Mucosa of stomach (tissue), 1 donor: ENCODE data around the gene VAC14.

ENCODE experiments used
- H3K27me3 ChIP-seq: one replicate; pipeline ENCODE4 v1.7.0; 2013; ENCODE audit warnings: mild to moderate bottlenecking, low read length; ENCODE audit not compliant: control insufficient read depth, insufficient read depth
- H3K36me3 ChIP-seq: one replicate; pipeline ENCODE4 v1.7.0; 2013; ENCODE audit warnings: low read length; ENCODE audit not compliant: control insufficient read depth, insufficient read depth
- H3K4me1 ChIP-seq: one replicate; pipeline ENCODE4 v1.7.0; 2013; ENCODE audit warnings: mild to moderate bottlenecking, low read length; ENCODE audit not compliant: control insufficient read depth, insufficient read depth
- H3K4me3 ChIP-seq: one replicate; pipeline ENCODE4 v1.7.0; 2013; ENCODE audit warnings: low read length
- H3K9ac ChIP-seq: one replicate; pipeline ENCODE4 v1.7.0; 2013; ENCODE audit warnings: mild to moderate bottlenecking, low read length, moderate library complexity
- H3K9me3 ChIP-seq: one replicate; pipeline ENCODE4 v1.7.0; 2013; ENCODE audit warnings: mild to moderate bottlenecking, low read length, moderate library complexity; ENCODE audit not compliant: control insufficient read depth
- donor health status: Pancreatic carcinoma.

The VAC14 gene

DNA sequence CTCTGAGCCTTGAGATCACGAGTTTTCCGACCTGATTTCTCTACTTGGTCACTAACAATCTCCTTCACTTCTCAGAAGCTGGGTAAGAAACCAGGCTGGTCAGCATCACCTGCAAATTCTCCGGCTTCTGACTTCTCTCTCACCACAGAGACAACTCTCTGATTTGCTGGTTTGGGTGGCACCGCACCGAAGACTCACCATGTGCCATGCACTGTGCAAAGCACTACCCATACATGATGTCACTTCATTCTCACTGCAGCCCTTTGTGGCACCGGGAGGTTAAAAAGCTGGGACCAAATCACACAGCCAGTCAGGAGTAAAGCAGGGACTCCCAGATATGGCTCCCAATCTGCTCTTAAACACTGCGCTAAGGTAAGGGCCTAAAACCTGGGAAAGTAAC, 647 bp downstream of the VAC14 start:
- H3K4me1 ChIP-seq, result no peaks in the 10 kb centered on the region
- H3K4me3 ChIP-seq, result peak overlapping the region; percentile 88
- H3K27me3 ChIP-seq, result no peaks in the 10 kb centered on the region
- H3K36me3 ChIP-seq, result no peaks in the 10 kb centered on the region
- H3K9me3 ChIP-seq, result no peaks in the 10 kb centered on the region
- peak overlapping the region; percentile 86 for H3K9ac ChIP-seq

DNA sequence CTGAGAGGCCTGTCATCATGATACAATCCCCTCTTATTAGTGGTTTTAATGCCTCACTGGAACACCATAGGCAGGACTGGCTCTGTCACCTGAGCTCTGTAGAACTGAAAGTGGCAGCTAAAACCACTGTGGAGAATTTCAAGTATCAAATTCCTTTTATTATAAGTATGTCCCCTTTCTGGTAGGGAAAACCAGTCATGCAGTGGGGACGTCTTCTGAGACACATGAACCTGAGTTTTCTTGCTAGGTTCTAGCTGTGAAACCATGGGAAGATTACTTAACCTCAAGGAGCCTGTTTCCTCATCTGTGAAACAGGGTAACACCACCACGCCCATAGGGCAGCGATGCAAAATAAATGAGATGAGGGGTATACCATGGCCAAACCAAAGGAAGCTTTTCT, 4.7 kb downstream of the VAC14 start:
- Histone ChIP-seq H3K4me3 (no peak overlapping the region), H3K27me3 (no peaks in the 10 kb centered on the region), H3K9me3 (no peaks in the 10 kb centered on the region), H3K4me1 (no peaks in the 10 kb centered on the region), H3K36me3 (no peaks in the 10 kb centered on the region), H3K9ac (no peak overlapping the region)

DNA sequence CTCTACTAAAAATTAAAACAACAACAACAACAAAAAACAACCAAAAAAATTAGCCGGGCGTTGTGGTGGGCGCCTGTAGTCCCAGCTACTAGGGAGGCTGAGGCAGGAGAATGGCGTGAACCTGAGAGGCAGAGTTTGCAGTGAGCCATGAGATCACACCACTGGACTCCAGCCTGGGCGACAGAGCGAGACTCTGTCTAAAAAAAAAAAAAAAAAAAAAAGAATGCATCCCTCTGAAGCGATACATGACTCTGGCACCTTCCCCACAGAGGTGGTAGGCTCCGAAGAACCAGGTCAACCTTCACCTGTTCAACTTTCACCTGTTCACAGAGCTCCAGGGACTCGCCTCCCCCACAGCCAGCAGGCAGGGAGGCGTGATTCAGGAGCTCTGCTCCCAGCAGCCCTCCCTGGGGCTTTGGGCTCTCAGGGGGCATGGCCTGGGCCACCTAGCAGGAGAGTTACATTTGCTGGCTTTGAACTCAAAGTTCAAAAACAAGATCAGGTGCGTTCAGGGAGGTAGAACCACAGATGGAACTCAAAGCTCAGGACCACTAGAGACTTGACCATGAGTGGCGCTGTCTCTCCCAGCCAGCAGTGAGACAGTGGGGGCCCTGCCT, 5.6 kb downstream of the VAC14 start:
- no peaks in the 10 kb centered on the region for H3K4me1 ChIP-seq
- no peak overlapping the region for H3K9ac ChIP-seq
- H3K9me3 ChIP-seq, result no peaks in the 10 kb centered on the region
- no peak overlapping the region for H3K4me3 ChIP-seq
- H3K36me3 ChIP-seq, result no peaks in the 10 kb centered on the region
- no peaks in the 10 kb centered on the region for H3K27me3 ChIP-seq

GRCh38 chr16:70793851-70794502, 7.0 kb downstream of the VAC14 start:
- H3K36me3 ChIP-seq, result no peaks in the 10 kb centered on the region
- H3K9ac ChIP-seq, result no peak overlapping the region
- no peaks in the 10 kb centered on the region for H3K4me1 ChIP-seq
- H3K9me3 ChIP-seq, result no peaks in the 10 kb centered on the region
- H3K4me3 ChIP-seq, result no peak overlapping the region
- H3K27me3 ChIP-seq, result no peaks in the 10 kb centered on the region

GRCh38 chr16:70790815-70791214, 10.1 kb downstream of the VAC14 start:
- Histone ChIP-seq H3K4me1 (no peaks in the 10 kb centered on the region), H3K27me3 (no peaks in the 10 kb centered on the region)

GRCh38 chr16:70789595-70790447, 11.1 kb downstream of the VAC14 start:
- Histone ChIP-seq H3K36me3 (peaks cover 3% of the 10 kb centered on the region), H3K9me3 (no peaks in the 10 kb centered on the region), H3K4me3 (no peak overlapping the region), H3K27me3 (no peaks in the 10 kb centered on the region), H3K9ac (no peak overlapping the region), H3K4me1 (no peaks in the 10 kb centered on the region)

More at GRCh38 chr16:70790815-70791214, 10.1 kb downstream of the VAC14 start:
- no peaks in the 10 kb centered on the region for H3K36me3 ChIP-seq
- H3K9me3 ChIP-seq, result no peaks in the 10 kb centered on the region
- no peak overlapping the region for H3K9ac ChIP-seq
- no peak overlapping the region for H3K4me3 ChIP-seq

GRCh38 chr16:70788668-70789594, 12.0 kb downstream of the VAC14 start:
- Histone ChIP-seq H3K4me3 (no peak overlapping the region), H3K9ac (no peak overlapping the region), H3K36me3 (peaks cover 3% of the 10 kb centered on the region), H3K9me3 (no peaks in the 10 kb centered on the region), H3K27me3 (no peaks in the 10 kb centered on the region), H3K4me1 (no peaks in the 10 kb centered on the region)

GRCh38 chr16:70786020-70786755, 14.8 kb downstream of the VAC14 start:
- Histone ChIP-seq H3K4me1 (no peaks in the 10 kb centered on the region), H3K9ac (no peak overlapping the region), H3K9me3 (no peaks in the 10 kb centered on the region), H3K36me3 (peaks cover 15% of the 10 kb centered on the region), H3K4me3 (no peak overlapping the region), H3K27me3 (no peaks in the 10 kb centered on the region)

DNA sequence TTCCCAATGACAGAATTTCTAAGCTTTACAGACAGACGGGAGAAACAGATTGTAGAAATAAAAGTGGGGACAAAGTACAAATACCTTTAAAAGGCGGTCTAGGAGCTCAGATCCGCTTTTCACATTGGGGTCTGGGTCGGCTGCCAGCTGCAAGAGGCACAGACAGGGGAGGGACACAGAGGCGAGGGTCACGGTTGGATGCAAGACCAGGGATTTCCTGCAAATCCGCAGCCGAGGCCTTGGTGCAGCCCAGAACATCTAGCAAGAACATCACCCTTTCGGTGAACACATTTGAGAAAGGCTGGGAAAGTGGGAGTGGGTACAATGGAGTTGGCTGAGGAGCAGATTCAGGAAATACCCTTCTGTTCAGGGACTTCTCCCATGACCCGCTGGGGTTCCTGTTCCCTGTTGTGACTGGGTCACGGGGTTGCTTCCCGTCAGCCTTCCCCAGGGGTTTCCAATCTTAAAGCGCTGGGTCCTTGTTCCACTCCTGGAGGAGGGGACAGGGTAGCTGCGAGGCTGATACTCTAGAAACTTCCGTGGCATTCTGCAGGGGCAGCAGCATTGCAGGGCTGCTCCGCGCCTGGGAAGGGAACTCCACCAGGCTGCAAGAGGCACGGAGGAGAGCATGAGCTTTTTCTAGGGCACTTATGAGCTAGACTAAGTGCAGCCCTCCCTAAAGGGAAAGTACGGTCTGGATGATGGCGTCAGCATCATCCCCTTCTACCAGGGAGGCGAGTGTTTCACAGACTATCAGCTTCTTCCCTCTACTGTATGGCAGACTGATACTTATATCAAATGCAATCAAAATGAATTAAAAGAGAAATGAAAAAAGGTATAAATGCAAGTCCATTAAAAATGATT, 16.0 kb downstream of the VAC14 start:
- no peaks in the 10 kb centered on the region for H3K9me3 ChIP-seq
- H3K4me3 ChIP-seq, result no peak overlapping the region
- peaks cover 26% of the 10 kb centered on the region for H3K36me3 ChIP-seq
- H3K9ac ChIP-seq, result no peak overlapping the region
- H3K4me1 ChIP-seq, result no peaks in the 10 kb centered on the region
- H3K27me3 ChIP-seq, result no peaks in the 10 kb centered on the region

DNA sequence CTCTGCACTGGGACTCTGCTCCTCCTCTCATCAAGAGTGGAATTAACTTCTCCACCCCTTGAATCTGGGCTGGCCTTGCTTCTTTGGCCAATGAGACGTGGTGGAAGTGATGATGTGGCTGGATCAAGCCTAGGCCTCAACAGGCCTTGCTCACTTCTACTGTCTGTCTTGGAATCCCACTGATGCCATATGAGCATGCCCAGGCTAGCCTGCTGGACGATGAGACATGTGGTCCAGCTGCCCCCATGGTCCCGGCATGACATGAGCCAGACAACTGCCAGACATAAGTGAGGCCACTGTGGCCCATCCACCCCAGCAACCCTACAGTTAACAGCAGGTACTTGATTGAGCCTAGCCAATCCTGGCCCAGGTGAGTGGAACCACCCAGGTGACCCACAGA, 18.7 kb downstream of the VAC14 start:
- H3K4me3 ChIP-seq, result no peak overlapping the region
- peaks cover 26% of the 10 kb centered on the region for H3K36me3 ChIP-seq
- no peaks in the 10 kb centered on the region for H3K27me3 ChIP-seq
- H3K9ac ChIP-seq, result no peak overlapping the region
- no peaks in the 10 kb centered on the region for H3K4me1 ChIP-seq
- H3K9me3 ChIP-seq, result no peaks in the 10 kb centered on the region
